Adrenal gland (tissue), 12 donors: Measurements from ENCODE around the gene RHOU. TPM values are rescaled to one million over a fixed set of nuclear protein-coding genes. Genes with fewer than 3 reads are reported as not detected.
"Not testable (repeated sequence)": the region's sequence is repeated elsewhere in the genome, so short reads cannot be mapped to it uniquely, and the experiment has no call there.

Source experiments
- DNase-seq, 7 donors: peaks; one replicate each; pipeline ENCODE4 v3.0.0-alpha.2; 2019 to 2020
- H3K27ac ChIP-seq, 5 donors: fragments of 200-600 bp; sonication (generic) in 4 of 5; 1 replicate in 3 of 5; 2 replicates in 2 of 5; pipeline versions ENCODE4 v1.5.1 to v1.8.0; 2016 to 2020; ENCODE audit warnings: mild to moderate bottlenecking in 1 of 5
- H3K27me3 ChIP-seq: fragments of 200-600 bp; 2 replicates; pipeline ENCODE4 v1.8.0; 2021
- H3K36me3 ChIP-seq, 2 donors: fragments of 200-600 bp; replicated peaks in 1 of 2; 1 replicate in 1 of 2; 2 replicates in 1 of 2; pipeline versions ENCODE4 v1.5.1 to v1.8.0; 2018 to 2022
- H3K4me1 ChIP-seq, 2 donors: fragments of 200-600 bp; replicated peaks in 1 of 2; 1 replicate in 1 of 2; 2 replicates in 1 of 2; pipeline versions ENCODE4 v1.5.1 to v1.8.0; 2018 to 2021
- H3K4me3 ChIP-seq, 4 donors: fragments of 200-600 bp; sonication (generic) in 3 of 4; one replicate each; pipeline ENCODE4 v1.5.1; 2016 to 2018
- H3K9me3 ChIP-seq, 3 donors: fragments of 200-600 bp; sonication (generic) in 1 of 3; replicated peaks in 1 of 3; 1 replicate in 2 of 3; 2 replicates in 1 of 3; pipeline versions ENCODE4 v1.5.1 to v1.8.0; 2016 to 2021
- CTCF ChIP-seq, 6 experiments: fragments of 450-650 bp in 4 of 6; fragments of 200-600 bp in 2 of 6; sonication (generic) in 1 of 6; IDR thresholded peaks; 1 replicate in 5 of 6; 2 replicates in 1 of 6; pipeline versions ENCODE4 v1.5.1 to v1.8.0; 2016 to 2021; ENCODE audit warnings: antibody characterized with exemption in 6 of 6, mild to moderate bottlenecking in 2 of 6, moderate library complexity in 1 of 6
- POLR2A ChIP-seq, 2 donors: fragments of 450-650 bp; IDR thresholded peaks; one replicate each; pipeline ENCODE4 v1.6.1; 2017; ENCODE audit warnings: antibody characterized with exemption in 2 of 2, mild to moderate bottlenecking in 2 of 2, moderate library complexity in 1 of 2
- WGBS, 4 donors: extraction: QIAGEN DNeasy Blood & Tissue Kit in 2 of 4; methylation state at CpG; one replicate each; pipeline versions ENCODE4 v1.1.5 to v1.1.7; 2013 to 2017; 5-methylcytosine and 5-hydroxymethylcytosine counted together
- intact Hi-C, 2 donors: fragments of 100-400 bp; cut with DNase I; formaldehyde crosslinking; loops; one replicate each; pipeline versions ENCODE4 v1.14.1 to v1.15.0; 2022 to 2023
- polyA plus RNA-seq, 3 donors: library from polyadenylated mRNA; stranded (reverse); fragments of 200-250 nt in 2 of 3; fragments of 350-450 nt in 1 of 3; fragmentation: Illumina TruSeq in 1 of 3; extraction: RNeasy Lipid Tissue Mini Kit (QIAGEN cat#74804) in 1 of 3; gene quantifications; one replicate each; pipeline ENCODE4 v1.2.3, GENCODE V29; 2013 to 2014
- total RNA-seq, 9 donors: library from RNA; depleted of rRNA in 4 of 9; stranded (reverse); fragments of >200 nt in 4 of 9; fragments of 120-200 nt in 1 of 9; fragmentation: NEBNext Ultra II Directional in 1 of 9; extraction: Animal tissue kit (Norgen Biotek cat#: 25700) in 1 of 9; gene quantifications; one replicate each; pipeline versions ENCODE4 v1.1.0 to v1.2.4, GENCODE V29; 2013 to 2023
- donor health status: healthy with polysubstance abuse.
- donor health status: Bipolar disorder and iron deficiency.
- donor health status: DM: yes; HTN: yes; CAD: no.
- donor health status: DM: no; HTN: no; CAD: no.
- donor health status: DM: no; HTN: no; CAD: no.
- donor health status: DM: yes; HTN: yes; CAD: no.

The RHOU gene
- total and polyA plus RNA-seq, 12 donors = 6.1 to 35.1 (median 13.7) TPM

- intact Hi-C loops = no loop called here
These were observed 44.1 kb upstream of the RHOU start for GRCh38 chr1:228691211-228691610.

GRCh38 chr1:228691926-228692325, 43.4 kb upstream of the RHOU start:
- intact Hi-C loops = no loop called here
- 11 to 16% (median 13%) methylated on average over 1 of the region's 1 CpG for WGBS, 4 donors
- no peaks in the 10 kb centered on the region for H3K9me3 ChIP-seq
- no peaks in the 10 kb centered on the region for H3K4me1 ChIP-seq
- H3K4me3 ChIP-seq = no peak overlapping the region
- TF ChIP-seq CTCF (IDR thresholded peaks at IDR 0.05) (peak in 5 of 6 experiments; percentile 36 to 56 (median 48)), POLR2A (IDR thresholded peaks at IDR 0.05) (no peak)
- DNase-seq = peak in 4 of 7 donors; percentile 21 to 48 (median 30)
- H3K27ac ChIP-seq = no peak overlapping the region
- no peaks in the 10 kb centered on the region for H3K27me3 ChIP-seq
- no peaks in the 10 kb centered on the region for H3K36me3 ChIP-seq

More at GRCh38 chr1:228691211-228691610, 44.1 kb upstream of the RHOU start:
- no peak for DNase-seq
- no peaks in the 10 kb centered on the region for H3K36me3 ChIP-seq
- no peak overlapping the region for H3K4me3 ChIP-seq
- no peaks in the 10 kb centered on the region for H3K4me1 ChIP-seq
- no peaks in the 10 kb centered on the region for H3K9me3 ChIP-seq
- 76 to 91% (median 87%) methylated on average over 2 of the region's 2 CpGs for WGBS, 4 donors
- no peak for TF ChIP-seq CTCF (IDR thresholded peaks at IDR 0.05)
- TF ChIP-seq POLR2A (IDR thresholded peaks at IDR 0.05) = no peak
- H3K27me3 ChIP-seq = no peaks in the 10 kb centered on the region
- H3K27ac ChIP-seq = no peak overlapping the region

- WGBS, 4 donors = 88 to 95% (median 92%) methylated on average over 3 of the region's 3 CpGs
- intact Hi-C loops, H3K27ac ChIP-seq: not testable (repeated sequence)
These were observed 40.8 kb upstream of the RHOU start for GRCh38 chr1:228694447-228694846.

GRCh38 chr1:228695015-228695955, 40.0 kb upstream of the RHOU start:
- Histone ChIP-seq H3K4me1 (no peaks in the 10 kb centered on the region), H3K27me3 (no peaks in the 10 kb centered on the region), H3K4me3 (no peak overlapping the region), H3K27ac (no peak overlapping the region), H3K9me3 (no peaks in the 10 kb centered on the region), H3K36me3 (no peaks in the 10 kb centered on the region)
- intact Hi-C loops = no loop called here
- TF ChIP-seq POLR2A (IDR thresholded peaks at IDR 0.05) = no peak
- TF ChIP-seq CTCF (IDR thresholded peaks at IDR 0.05) = no peak
- DNase-seq = no peak
- 80 to 85% (median 82%) methylated on average over 9 of the region's 9 CpGs for WGBS, 4 donors

More at GRCh38 chr1:228694447-228694846, 40.8 kb upstream of the RHOU start:
- H3K9me3 ChIP-seq, H3K27me3 ChIP-seq, H3K36me3 ChIP-seq, H3K4me1 ChIP-seq, DNase-seq, H3K4me3 ChIP-seq: not testable (repeated sequence)
